HFF-Myc (cell line): ENCODE measurements around the gene PHF1.
"Not testable (repeated sequence)": the region's sequence is repeated elsewhere in the genome, so short reads cannot be mapped to it uniquely, and the experiment has no call there.

Source experiments
- DNase-seq: peaks from one replicate; pipeline ENCODE4 v3.0.0-alpha.2; 2011; ENCODE audit warnings: low read depth; ENCODE audit errors: extremely low read depth
- H3K4me3 ChIP-seq: replicated peaks from 2 replicates; pipeline ENCODE4 v1.5.1; 2011; ENCODE audit warnings: low read depth, mild to moderate bottlenecking, control low read depth, low read length
- CTCF ChIP-seq: IDR thresholded peaks from 2 replicates; pipeline ENCODE4 v1.5.1; 2012; ENCODE audit warnings: mild to moderate bottlenecking, low read depth, low read length, control low read depth; ENCODE audit errors: missing control alignments

Gene PHF1

GRCh38 chr6:33373960-33374910 is 36.6 kb upstream of the PHF1 start:
- TF ChIP-seq CTCF = no peak
- no peak overlapping the region for H3K4me3 ChIP-seq
- no peak for DNase-seq

- H3K4me3 ChIP-seq = no peak overlapping the region
- DNase-seq = no peak
These were observed 35.6 kb upstream of the PHF1 start for GRCh38 chr6:33375143-33375671.

GRCh38 chr6:33377171-33377570 is 33.6 kb upstream of the PHF1 start:
- TF ChIP-seq CTCF = no peak
- H3K4me3 ChIP-seq = no peak overlapping the region

More at GRCh38 chr6:33375143-33375671, 35.6 kb upstream of the PHF1 start:
- TF ChIP-seq CTCF = no peak

GRCh38 chr6:33379184-33379583 is 31.6 kb upstream of the PHF1 start:
- DNase-seq = not testable (repeated sequence)

More at GRCh38 chr6:33377171-33377570, 33.6 kb upstream of the PHF1 start:
- DNase-seq = no peak

GRCh38 chr6:33380272-33380981 is 30.4 kb upstream of the PHF1 start:
- no peak for DNase-seq
- no peak overlapping the region for H3K4me3 ChIP-seq
- TF ChIP-seq CTCF = no peak

More at GRCh38 chr6:33379184-33379583, 31.6 kb upstream of the PHF1 start:
- not testable (repeated sequence) for H3K4me3 ChIP-seq

GRCh38 chr6:33383427-33384185 is 27.2 kb upstream of the PHF1 start:
- no peak for DNase-seq
- TF ChIP-seq CTCF = no peak
- H3K4me3 ChIP-seq = no peak overlapping the region
